Left ventricle myocardium inferior (tissue), 1 donor: ENCODE results near the gene HIP1. TPM values are rescaled to one million over a fixed set of nuclear protein-coding genes. Genes with fewer than 3 reads are reported as not detected.

ENCODE experiments used
- DNase-seq: peaks from one replicate; pipeline ENCODE4 v3.0.0-alpha.2; 2020
- H3K27ac ChIP-seq: fragments of 200-600 bp; replicated peaks from 2 replicates; pipeline ENCODE4 v1.8.0; 2021
- H3K27me3 ChIP-seq: fragments of 200-600 bp; 2 replicates; pipeline ENCODE4 v1.8.0; 2021; ENCODE audit warnings: low read depth
- H3K36me3 ChIP-seq: fragments of 200-600 bp; 2 replicates; pipeline ENCODE4 v1.8.0; 2021
- H3K4me1 ChIP-seq: fragments of 200-600 bp; 2 replicates; pipeline ENCODE4 v1.8.0; 2021
- H3K4me3 ChIP-seq: fragments of 200-600 bp; 2 replicates; pipeline ENCODE4 v1.8.0; 2021; ENCODE audit warnings: mild to moderate bottlenecking, moderate library complexity
- H3K9me3 ChIP-seq: fragments of 200-600 bp; replicated peaks from 2 replicates; pipeline ENCODE4 v1.8.0; 2021
- CTCF ChIP-seq: fragments of 200-600 bp; IDR thresholded peaks from 2 replicates; pipeline ENCODE4 v1.8.0; 2021; ENCODE audit warnings: antibody characterized with exemption, mild to moderate bottlenecking, borderline replicate concordance
- intact Hi-C: fragments of 100-400 bp; cut with micrococcal nuclease; formaldehyde crosslinking; loops from one replicate; pipeline ENCODE4 v1.11.0; 2022
- total RNA-seq: library from RNA; stranded (reverse); fragmentation: NEBNext Ultra II Directional; extraction: Animal tissue kit (Norgen Biotek cat#: 25700); gene quantifications from one replicate; pipeline ENCODE4 v1.2.1, GENCODE V29; 2021
- donor health status: DM: no; HTN: yes; CAD: no; lungs with severe emphysema.

HIP1 gene
- total RNA-seq, 1 donor from 2014 or later, result 14.5 TPM

- no peak for TF ChIP-seq CTCF
- H3K4me3 ChIP-seq, result no peak overlapping the region
- no peak for DNase-seq
- H3K9me3 ChIP-seq, result no peaks in the 10 kb centered on the region
- H3K4me1 ChIP-seq, result no peaks in the 10 kb centered on the region
- intact Hi-C loops, result no loop called here
- H3K36me3 ChIP-seq, result peaks cover 61% of the 10 kb centered on the region
- no peak overlapping the region for H3K27ac ChIP-seq
- H3K27me3 ChIP-seq, result no peaks in the 10 kb centered on the region
Observed at GRCh38 chr7:75536940-75537538, 201.7 kb downstream of the HIP1 start.

- DNase-seq, result no peak
- peaks cover 56% of the 10 kb centered on the region for H3K36me3 ChIP-seq
- intact Hi-C loops, result no loop called here
Observed at GRCh38 chr7:75536491-75536890, 202.2 kb downstream of the HIP1 start.

GRCh38 chr7:75534727-75535307 lies 203.9 kb downstream of the HIP1 start:
- no peak for TF ChIP-seq CTCF
- Histone ChIP-seq H3K27ac (no peak overlapping the region), H3K36me3 (peaks cover 39% of the 10 kb centered on the region), H3K4me1 (no peaks in the 10 kb centered on the region), H3K27me3 (no peaks in the 10 kb centered on the region), H3K4me3 (no peak overlapping the region), H3K9me3 (no peaks in the 10 kb centered on the region)
- DNase-seq, result no peak
- intact Hi-C loops, result no loop called here

More at GRCh38 chr7:75536491-75536890, 202.2 kb downstream of the HIP1 start:
- H3K27me3 ChIP-seq, result no peaks in the 10 kb centered on the region
- H3K9me3 ChIP-seq, result no peaks in the 10 kb centered on the region
- H3K27ac ChIP-seq, result no peak overlapping the region
- TF ChIP-seq CTCF, result no peak
- no peak overlapping the region for H3K4me3 ChIP-seq
- H3K4me1 ChIP-seq, result no peaks in the 10 kb centered on the region

GRCh38 chr7:75533926-75534325 lies 204.8 kb downstream of the HIP1 start:
- no peak for TF ChIP-seq CTCF
- no peak overlapping the region for H3K27ac ChIP-seq
- no peaks in the 10 kb centered on the region for H3K4me1 ChIP-seq
- H3K36me3 ChIP-seq, result peaks cover 30% of the 10 kb centered on the region
- no peak overlapping the region for H3K4me3 ChIP-seq
- no peaks in the 10 kb centered on the region for H3K9me3 ChIP-seq
- no peaks in the 10 kb centered on the region for H3K27me3 ChIP-seq
- intact Hi-C loops, result no loop called here
- no peak for DNase-seq

GRCh38 chr7:75532639-75533038 lies 206.1 kb downstream of the HIP1 start:
- H3K36me3 ChIP-seq, result peaks cover 20% of the 10 kb centered on the region
- H3K4me1 ChIP-seq, result peaks cover 6% of the 10 kb centered on the region
- intact Hi-C loops, result no loop called here
- no peaks in the 10 kb centered on the region for H3K9me3 ChIP-seq
- no peak overlapping the region for H3K4me3 ChIP-seq
- no peak for DNase-seq
- H3K27ac ChIP-seq, result no peak overlapping the region
- no peak for TF ChIP-seq CTCF
- H3K27me3 ChIP-seq, result no peaks in the 10 kb centered on the region
